Testis (tissue), 3 donors: ENCODE measurements around the gene DHH. TPM values are rescaled to one million over a fixed set of nuclear protein-coding genes. Genes with fewer than 3 reads are reported as not detected.

Experiments used
- DNase-seq: peaks from one replicate; pipeline ENCODE4 v3.0.0-alpha.2; 2019
- H3K27ac ChIP-seq, 2 donors: fragments of 200-600 bp; sonication (generic); one replicate each; pipeline ENCODE4 v1.5.1; 2019
- H3K27me3 ChIP-seq: fragments of 200-600 bp; sonication (generic); one replicate; pipeline ENCODE4 v1.5.1; 2019
- H3K36me3 ChIP-seq: fragments of 200-600 bp; sonication (generic); one replicate; pipeline ENCODE4 v1.5.1; 2017; ENCODE audit warnings: low read depth; ENCODE audit errors: missing control alignments
- H3K4me1 ChIP-seq: fragments of 200-600 bp; sonication (generic); one replicate; pipeline ENCODE4 v1.5.1; 2019
- H3K4me3 ChIP-seq, 2 donors: fragments of 200-600 bp; sonication (generic); one replicate each; pipeline ENCODE4 v1.5.1; 2017 to 2019
- H3K9me3 ChIP-seq: fragments of 200-600 bp; sonication (generic); one replicate; pipeline ENCODE4 v1.5.1; 2017
- POLR2A ChIP-seq: fragments of 450-650 bp; IDR thresholded peaks from one replicate; pipeline ENCODE4 v1.6.1; 2017; ENCODE audit warnings: antibody characterized with exemption, mild to moderate bottlenecking, moderate library complexity
- WGBS, 2 donors: methylation state at CpG; one replicate each; pipeline ENCODE4 v1.1.5; 2018; 5-methylcytosine and 5-hydroxymethylcytosine counted together
- intact Hi-C: fragments of 100-400 bp; cut with DNase I; formaldehyde crosslinking; loops from one replicate; pipeline ENCODE4 v1.15.1; 2023; ENCODE audit warnings: low total_unique reads
- polyA plus RNA-seq: library from polyadenylated mRNA; stranded (reverse); fragments of 350-450 nt; fragmentation: Illumina TruSeq; extraction: RNeasy Lipid Tissue Mini Kit (QIAGEN cat#74804); gene quantifications from one replicate; pipeline ENCODE4 v1.2.3, GENCODE V29; 2014; ENCODE audit warnings: low read depth, low replicate concordance; ENCODE audit not compliant: insufficient read depth
- total RNA-seq, 2 donors: library from RNA; depleted of rRNA; stranded (reverse); fragments of >200 nt; gene quantifications; one replicate each; pipeline ENCODE4 v1.2.3, GENCODE V29; 2016
- TF ChIP-seq, protein P1 (sequence below), 3 experiments: fragments of 450-650 bp in 2 of 3; fragments of 200-600 bp in 1 of 3; sonication (generic) in 1 of 3; IDR thresholded peaks; one replicate each; pipeline ENCODE4 v1.5.1; 2016 to 2019; ENCODE audit warnings: antibody characterized with exemption in 3 of 3, mild to moderate bottlenecking in 2 of 3, moderate library complexity in 1 of 3

Gene DHH
- total and polyA plus RNA-seq, 3 donors from 2014 or later: 40.0 to 148 (median 97.6) TPM

DNA sequence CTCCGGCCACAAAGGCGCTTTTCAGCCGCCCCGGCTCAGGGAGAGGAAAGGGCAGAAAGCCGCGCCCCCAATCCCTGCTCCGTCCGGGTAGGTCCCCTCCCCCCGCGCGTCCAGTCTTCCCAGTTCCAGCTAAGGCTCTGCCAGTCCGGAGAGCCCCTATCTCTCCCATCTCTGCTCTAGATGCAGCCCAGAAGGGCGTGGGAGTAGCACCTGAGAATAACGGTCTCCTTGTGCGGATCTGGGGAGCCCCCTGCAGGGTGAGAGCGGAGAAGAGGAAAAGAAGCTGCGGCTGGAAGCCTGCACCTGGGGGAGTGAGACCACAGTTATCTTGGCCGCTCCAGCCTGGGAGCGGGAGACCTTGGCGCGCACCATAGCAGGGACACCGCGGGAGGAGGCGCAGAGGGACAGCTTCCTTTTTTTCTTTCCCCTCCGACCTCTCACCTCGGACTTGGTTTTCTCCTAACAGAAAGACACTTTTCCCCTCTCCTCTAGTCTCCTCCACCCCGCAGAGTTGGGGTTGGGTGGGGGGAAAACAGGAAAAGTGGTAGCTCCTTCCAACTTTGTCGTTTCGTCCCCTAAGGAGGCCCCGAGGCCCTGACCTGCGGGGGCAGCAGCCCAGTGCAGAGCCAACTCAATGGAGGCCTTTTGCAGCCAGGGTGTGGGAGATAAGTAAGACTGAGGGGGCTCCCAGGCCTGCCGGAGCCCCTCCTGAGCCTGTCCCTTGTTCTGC is 2.4 kb downstream of the DHH start:
- 3 to 6% methylated on average over 29 to 30 of the region's 32 CpGs for whole genome bisulfite sequencing, 2 donors
- TF ChIP-seq POLR2A: no peak
- TF ChIP-seq, protein P1, sequence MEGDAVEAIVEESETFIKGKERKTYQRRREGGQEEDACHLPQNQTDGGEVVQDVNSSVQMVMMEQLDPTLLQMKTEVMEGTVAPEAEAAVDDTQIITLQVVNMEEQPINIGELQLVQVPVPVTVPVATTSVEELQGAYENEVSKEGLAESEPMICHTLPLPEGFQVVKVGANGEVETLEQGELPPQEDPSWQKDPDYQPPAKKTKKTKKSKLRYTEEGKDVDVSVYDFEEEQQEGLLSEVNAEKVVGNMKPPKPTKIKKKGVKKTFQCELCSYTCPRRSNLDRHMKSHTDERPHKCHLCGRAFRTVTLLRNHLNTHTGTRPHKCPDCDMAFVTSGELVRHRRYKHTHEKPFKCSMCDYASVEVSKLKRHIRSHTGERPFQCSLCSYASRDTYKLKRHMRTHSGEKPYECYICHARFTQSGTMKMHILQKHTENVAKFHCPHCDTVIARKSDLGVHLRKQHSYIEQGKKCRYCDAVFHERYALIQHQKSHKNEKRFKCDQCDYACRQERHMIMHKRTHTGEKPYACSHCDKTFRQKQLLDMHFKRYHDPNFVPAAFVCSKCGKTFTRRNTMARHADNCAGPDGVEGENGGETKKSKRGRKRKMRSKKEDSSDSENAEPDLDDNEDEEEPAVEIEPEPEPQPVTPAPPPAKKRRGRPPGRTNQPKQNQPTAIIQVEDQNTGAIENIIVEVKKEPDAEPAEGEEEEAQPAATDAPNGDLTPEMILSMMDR (IDR thresholded peaks at IDR 0.05): peak; percentile 25 to 47 (median 29)
- DNase-seq: peak; percentile 96
- Histone ChIP-seq H3K36me3 (no peaks in the 10 kb centered on the region), H3K27me3 (no peaks in the 10 kb centered on the region), H3K4me1 (peaks cover 47% of the 10 kb centered on the region), H3K4me3 (peak overlapping the region; percentile 29 to 52), H3K27ac (peak overlapping the region in 1 of 2 donors; percentile 4), H3K9me3 (no peaks in the 10 kb centered on the region)
- intact Hi-C loops: no loop called here

DNA sequence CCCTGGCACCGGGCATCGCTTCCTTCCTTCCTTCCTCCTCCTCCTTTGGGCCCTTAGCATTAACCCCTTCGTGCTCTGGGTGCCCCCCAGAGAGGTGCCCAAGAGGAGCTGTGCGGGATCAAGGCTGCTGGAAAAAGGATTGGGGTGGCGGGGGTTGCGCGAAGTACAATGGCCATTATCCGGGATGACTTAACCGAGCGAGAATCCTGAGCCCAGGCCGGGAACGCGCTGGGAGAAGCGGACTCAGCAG is 2.8 kb downstream of the DHH start:
- 0 to 7% methylated on average over 10 to 13 of the region's 14 CpGs for WGBS, 2 donors
- H3K27me3 ChIP-seq: no peaks in the 10 kb centered on the region
- peaks cover 50% of the 10 kb centered on the region for H3K4me1 ChIP-seq
- H3K4me3 ChIP-seq: peak overlapping the region; percentile 29 to 52
- no peak for TF ChIP-seq POLR2A
- TF ChIP-seq, protein P1 (IDR thresholded peaks at IDR 0.05): no peak
- no peaks in the 10 kb centered on the region for H3K36me3 ChIP-seq
- DNase-seq: no peak
- H3K9me3 ChIP-seq: no peaks in the 10 kb centered on the region
- peak overlapping the region in 1 of 2 donors; percentile 4 for H3K27ac ChIP-seq
- intact Hi-C loops: no loop called here

DNA sequence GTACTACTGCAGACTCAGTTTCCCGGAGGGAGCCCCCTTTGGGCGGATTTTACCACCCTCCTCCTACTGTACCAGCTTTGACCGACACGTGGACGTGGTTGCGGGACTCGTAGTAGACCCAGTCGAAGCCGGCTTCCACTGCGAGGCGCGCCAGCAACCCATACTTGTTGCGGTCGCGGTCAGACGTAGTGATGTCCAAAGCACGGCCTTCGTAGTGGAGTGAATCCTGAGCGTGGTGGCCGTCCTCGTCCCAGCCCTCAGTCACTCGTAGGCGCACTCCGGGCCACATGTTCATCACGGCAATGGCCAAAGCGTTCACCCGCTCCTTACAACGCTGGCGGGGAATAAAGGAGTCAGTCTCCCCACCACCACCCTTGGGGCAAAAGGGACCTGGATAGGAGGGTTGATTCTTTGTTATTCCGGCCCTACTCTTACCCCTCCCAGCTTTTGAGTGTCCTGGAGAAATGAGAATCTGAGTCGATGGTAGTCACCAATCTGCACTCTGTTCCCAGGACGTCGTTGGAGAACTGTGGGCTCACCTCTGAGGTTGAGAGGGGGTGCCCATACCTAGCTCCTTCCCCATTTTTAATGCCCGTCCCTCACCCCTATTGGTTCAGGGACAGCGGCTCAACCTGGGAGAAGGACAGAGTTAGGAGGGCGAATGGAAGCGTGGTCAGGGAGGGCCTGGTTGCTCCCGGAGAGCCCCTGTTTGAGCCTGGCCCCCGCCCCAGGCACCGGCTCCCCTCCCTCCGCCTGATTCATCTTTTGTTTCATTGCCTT is 3.4 kb downstream of the DHH start:
- Histone ChIP-seq H3K9me3 (no peaks in the 10 kb centered on the region), H3K36me3 (no peaks in the 10 kb centered on the region), H3K27me3 (no peaks in the 10 kb centered on the region), H3K4me1 (peaks cover 50% of the 10 kb centered on the region), H3K27ac (peak overlapping the region in 1 of 2 donors; percentile 4), H3K4me3 (peak overlapping the region; percentile 29 to 52)
- DNase-seq: no peak
- 37 to 42% methylated on average over 41 of the region's 41 CpGs for WGBS, 2 donors
- intact Hi-C loops: no loop called here
- TF ChIP-seq POLR2A: no peak
- TF ChIP-seq, protein P1 (IDR thresholded peaks at IDR 0.05): no peak

DNA sequence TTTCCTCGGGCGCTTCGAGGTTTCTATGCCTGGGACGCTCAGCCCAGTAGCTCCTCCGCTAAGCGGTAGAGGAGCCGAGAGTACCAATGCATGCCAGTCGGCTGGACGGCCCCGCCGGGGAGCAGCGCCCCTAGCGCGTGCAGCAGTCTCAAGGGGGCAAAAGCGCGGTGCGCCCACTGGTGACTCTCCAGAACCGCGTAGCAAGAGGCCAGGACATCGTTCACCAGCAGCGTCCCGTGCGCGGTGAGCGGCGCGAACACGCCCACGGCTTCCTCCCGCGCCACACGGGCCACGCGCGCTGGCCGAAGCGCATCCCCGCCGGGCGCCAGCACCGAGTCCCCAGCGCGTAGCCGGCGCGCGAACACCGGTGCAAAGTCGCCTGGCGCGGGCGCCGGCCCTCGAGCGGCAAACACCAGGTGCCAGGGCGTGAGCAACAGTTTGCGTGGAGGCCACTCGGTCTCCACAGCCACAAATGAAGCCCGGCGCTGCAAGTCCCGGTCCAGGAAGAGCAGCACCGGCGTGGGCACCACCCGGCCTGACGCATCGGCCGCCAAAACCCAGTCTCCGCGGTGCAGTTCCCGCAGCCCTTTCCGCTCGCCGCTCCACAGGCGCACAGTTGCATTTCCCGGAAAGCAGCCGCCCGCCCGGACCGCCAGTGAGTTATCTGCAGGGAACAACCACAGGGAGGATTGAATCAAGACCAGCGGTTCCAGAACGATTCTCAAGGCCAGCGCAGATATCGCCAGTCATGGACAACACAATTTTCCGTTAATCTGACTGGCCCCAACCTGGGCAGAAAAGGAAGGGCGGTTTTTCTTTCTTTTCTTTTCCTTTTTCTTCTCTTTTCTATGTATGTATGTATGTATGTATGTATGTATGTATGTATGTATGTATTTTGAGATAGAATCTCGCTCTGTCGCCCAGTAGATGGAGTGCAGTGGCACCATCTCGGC is 4.5 kb downstream of the DHH start:
- H3K27me3 ChIP-seq: no peaks in the 10 kb centered on the region
- 8% methylated on average over 17 to 58 of the region's 88 CpGs for WGBS, 2 donors
- H3K27ac ChIP-seq: no peak overlapping the region
- intact Hi-C loops: no loop called here
- DNase-seq: peak; percentile 64
- TF ChIP-seq, protein P1 (IDR thresholded peaks at IDR 0.05): peak in 1 of 3 experiments; percentile 11
- TF ChIP-seq POLR2A: no peak
- peak overlapping the region; percentile 21 to 35 for H3K4me3 ChIP-seq
- no peaks in the 10 kb centered on the region for H3K36me3 ChIP-seq
- peaks cover 58% of the 10 kb centered on the region for H3K4me1 ChIP-seq
- no peaks in the 10 kb centered on the region for H3K9me3 ChIP-seq
